ENCODE data around the gene TMEM138. TPM values are rescaled to one million over a fixed set of nuclear protein-coding genes. Genes with fewer than 3 reads are reported as not detected.

The TMEM138 gene
- total and polyA plus RNA-seq, 8 donors = 10.8 to 39.2 (median 14.3) TPM

DNA sequence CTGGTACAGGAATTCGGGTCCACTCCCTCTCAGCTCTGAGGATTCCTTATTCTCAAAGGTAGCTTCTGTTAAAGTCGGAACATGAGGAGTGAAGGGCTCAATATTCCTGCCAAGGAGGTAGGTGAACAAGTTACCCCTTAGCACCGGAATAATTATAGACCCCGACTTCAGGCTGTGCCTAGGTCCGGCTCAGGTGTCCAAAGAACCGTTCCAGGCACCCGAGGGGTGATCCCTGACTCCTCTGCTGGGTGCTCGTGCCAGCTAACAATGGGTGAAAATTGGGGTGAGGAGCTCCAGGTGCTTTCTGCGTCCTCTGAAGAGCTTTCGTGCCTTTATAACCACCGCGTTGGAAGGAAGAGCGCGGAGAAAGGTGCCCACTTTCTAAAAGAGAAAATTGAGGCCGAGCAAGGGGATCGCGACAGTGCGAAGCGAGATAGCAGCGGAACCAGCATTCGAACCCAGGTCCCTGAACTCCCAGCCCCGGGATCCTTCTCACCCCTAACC lies 885 bp upstream of the TMEM138 start:
- peak overlapping the region; percentile 91 to 98 (median 92) for H3K27ac ChIP-seq
- ATAC-seq = no peak
- H3K27me3 ChIP-seq = no peaks in the 10 kb centered on the region
- peaks cover 0 to 14% (median 0%) of the 10 kb centered on the region in 3 donors for H3K36me3 ChIP-seq
- FAIRE-seq = no peak
- H3K4me3 ChIP-seq = peak overlapping the region; percentile 54 to 82 (median 56)
- DNase-seq = no peak
- TF ChIP-seq, protein P1, sequence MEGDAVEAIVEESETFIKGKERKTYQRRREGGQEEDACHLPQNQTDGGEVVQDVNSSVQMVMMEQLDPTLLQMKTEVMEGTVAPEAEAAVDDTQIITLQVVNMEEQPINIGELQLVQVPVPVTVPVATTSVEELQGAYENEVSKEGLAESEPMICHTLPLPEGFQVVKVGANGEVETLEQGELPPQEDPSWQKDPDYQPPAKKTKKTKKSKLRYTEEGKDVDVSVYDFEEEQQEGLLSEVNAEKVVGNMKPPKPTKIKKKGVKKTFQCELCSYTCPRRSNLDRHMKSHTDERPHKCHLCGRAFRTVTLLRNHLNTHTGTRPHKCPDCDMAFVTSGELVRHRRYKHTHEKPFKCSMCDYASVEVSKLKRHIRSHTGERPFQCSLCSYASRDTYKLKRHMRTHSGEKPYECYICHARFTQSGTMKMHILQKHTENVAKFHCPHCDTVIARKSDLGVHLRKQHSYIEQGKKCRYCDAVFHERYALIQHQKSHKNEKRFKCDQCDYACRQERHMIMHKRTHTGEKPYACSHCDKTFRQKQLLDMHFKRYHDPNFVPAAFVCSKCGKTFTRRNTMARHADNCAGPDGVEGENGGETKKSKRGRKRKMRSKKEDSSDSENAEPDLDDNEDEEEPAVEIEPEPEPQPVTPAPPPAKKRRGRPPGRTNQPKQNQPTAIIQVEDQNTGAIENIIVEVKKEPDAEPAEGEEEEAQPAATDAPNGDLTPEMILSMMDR (IDR thresholded peaks at IDR 0.05) = no peak
- H3K9me3 ChIP-seq = no peaks in the 10 kb centered on the region
- WGBS, 2 donors = 0 to 2% methylated on average over 22 of the region's 22 CpGs
- intact Hi-C loops (cut with DNase I) = no loop called here
- H3K4me1 ChIP-seq = peaks cover 0 to 19% (median 10%) of the 10 kb centered on the region in 3 donors

DNA sequence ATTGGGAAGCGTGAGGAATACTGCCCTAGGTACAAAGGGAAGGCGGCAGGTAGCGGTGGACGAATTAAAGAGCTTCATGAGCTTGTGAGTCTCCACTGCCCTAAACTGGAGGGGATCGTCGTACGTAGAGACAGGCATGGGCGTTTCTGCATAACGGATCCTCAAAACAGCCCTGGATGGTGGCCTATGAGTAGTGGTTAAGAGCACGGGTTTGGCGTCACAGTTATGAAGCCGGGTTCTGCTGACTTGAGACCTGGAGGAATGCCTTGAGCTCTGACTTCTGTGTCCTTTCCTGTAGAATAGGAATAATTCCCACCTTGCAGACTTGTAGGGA lies 335 bp downstream of the TMEM138 start:
- H3K27me3 ChIP-seq = no peaks in the 10 kb centered on the region
- H3K27ac ChIP-seq = peak overlapping the region; percentile 91 to 98 (median 92)
- H3K36me3 ChIP-seq = peaks cover 0 to 26% (median 9%) of the 10 kb centered on the region in 3 donors
- H3K9me3 ChIP-seq = no peaks in the 10 kb centered on the region
- ATAC-seq (peak; percentile 3 to 25 (median 7)), DNase-seq (no peak), FAIRE-seq (no peak)
- H3K4me1 ChIP-seq = peaks cover 0 to 19% (median 10%) of the 10 kb centered on the region in 3 donors
- TF ChIP-seq, protein P1 (IDR thresholded peaks at IDR 0.05) = no peak
- H3K4me3 ChIP-seq = peak overlapping the region; percentile 54 to 82 (median 56)
- 0% methylated on average over 12 of the region's 12 CpGs for WGBS, 2 donors
- intact Hi-C loops (cut with DNase I) = no loop called here

DNA sequence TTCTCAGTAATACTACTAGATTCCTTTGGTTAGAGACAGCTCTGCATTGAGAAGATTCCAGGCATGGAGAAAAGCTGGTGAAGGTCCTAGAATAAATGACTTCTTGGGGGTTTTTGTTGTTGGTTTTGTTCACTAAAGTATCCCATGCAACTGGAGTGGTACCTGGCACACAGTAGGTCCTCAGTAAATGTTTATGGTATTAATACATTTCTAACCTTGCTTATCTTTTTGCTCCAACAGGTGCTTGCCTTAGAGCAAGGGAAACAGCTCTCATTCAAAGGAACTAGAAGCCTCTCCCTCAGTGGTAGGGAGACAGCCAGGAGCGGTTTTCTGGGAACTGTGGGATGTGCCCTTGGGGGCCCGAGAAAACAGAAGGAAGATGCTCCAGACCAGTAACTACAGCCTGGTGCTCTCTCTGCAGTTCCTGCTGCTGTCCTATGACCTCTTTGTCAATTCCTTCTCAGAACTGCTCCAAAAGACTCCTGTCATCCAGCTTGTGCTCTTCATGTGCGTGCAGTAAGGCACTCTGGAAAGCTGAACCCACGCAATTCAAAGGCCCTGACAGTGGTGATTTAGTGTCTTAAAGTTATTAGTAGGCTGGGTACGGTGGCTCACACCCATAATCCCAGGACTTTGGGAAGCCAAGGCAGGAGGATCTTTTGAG lies 2.0 kb downstream of the TMEM138 start:
- Histone ChIP-seq H3K4me1 (peaks cover 0 to 19% (median 10%) of the 10 kb centered on the region in 3 donors), H3K27ac (no peak overlapping the region), H3K27me3 (no peaks in the 10 kb centered on the region), H3K4me3 (no peak overlapping the region), H3K9me3 (no peaks in the 10 kb centered on the region), H3K36me3 (peaks cover 3 to 37% (median 21%) of the 10 kb centered on the region in 3 donors)
- intact Hi-C loops (cut with DNase I) = no loop called here
- ATAC-seq (no peak), DNase-seq (no peak), FAIRE-seq (no peak)
- 89 to 95% methylated on average over 5 of the region's 5 CpGs for whole genome bisulfite sequencing, 2 donors
- TF ChIP-seq, protein P1 (IDR thresholded peaks at IDR 0.05) = no peak

DNA sequence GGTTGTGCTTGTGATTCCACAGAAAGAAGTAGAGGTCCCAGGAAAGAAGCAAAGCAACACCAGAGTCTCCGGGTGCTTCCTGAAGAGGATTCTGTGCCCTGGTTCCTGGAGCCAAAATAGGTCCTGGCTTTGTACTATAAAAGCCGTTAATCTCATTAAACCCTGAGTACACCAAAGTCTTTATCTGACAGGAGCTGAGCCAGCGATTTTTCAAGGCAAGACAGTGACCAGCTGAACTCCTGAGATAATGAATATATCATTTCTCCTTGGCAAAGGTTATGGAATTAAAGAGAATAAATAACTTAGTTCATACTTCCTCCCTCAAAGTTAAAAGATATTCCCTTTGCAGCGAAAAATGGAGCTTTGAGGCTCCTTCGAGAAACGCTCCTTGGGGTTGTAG lies 5.2 kb downstream of the TMEM138 start:
- peaks cover 0 to 16% (median 8%) of the 10 kb centered on the region in 3 donors for H3K4me1 ChIP-seq
- FAIRE-seq (no peak), DNase-seq (no peak), ATAC-seq (no peak)
- H3K4me3 ChIP-seq = no peak overlapping the region
- peaks cover 3 to 37% (median 21%) of the 10 kb centered on the region in 3 donors for H3K36me3 ChIP-seq
- no peaks in the 10 kb centered on the region for H3K27me3 ChIP-seq
- intact Hi-C loops (cut with DNase I) = no loop called here
- TF ChIP-seq, protein P1 (IDR thresholded peaks at IDR 0.05) = no peak
- H3K9me3 ChIP-seq = no peaks in the 10 kb centered on the region
- H3K27ac ChIP-seq = no peak overlapping the region
- 71 to 81% methylated on average over 6 of the region's 6 CpGs for WGBS, 2 donors

DNA sequence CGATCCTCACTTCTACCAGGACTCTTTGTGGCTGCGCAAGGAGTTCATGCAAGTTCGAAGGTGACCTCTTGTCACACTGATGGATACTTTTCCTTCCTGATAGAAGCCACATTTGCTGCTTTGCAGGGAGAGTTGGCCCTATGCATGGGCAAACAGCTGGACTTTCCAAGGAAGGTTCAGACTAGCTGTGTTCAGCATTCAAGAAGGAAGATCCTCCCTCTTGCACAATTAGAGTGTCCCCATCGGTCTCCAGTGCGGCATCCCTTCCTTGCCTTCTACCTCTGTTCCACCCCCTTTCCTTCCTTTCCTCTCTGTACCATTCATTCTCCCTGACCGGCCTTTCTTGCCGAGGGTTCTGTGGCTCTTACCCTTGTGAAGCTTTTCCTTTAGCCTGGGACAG lies 6.5 kb downstream of the TMEM138 start:
- peaks cover 0 to 8% (median 1%) of the 10 kb centered on the region in 3 donors for H3K4me1 ChIP-seq
- 93 to 95% methylated on average over 7 of the region's 7 CpGs for WGBS, 2 donors
- TF ChIP-seq, protein P1 (IDR thresholded peaks at IDR 0.05) = no peak
- no peak overlapping the region for H3K4me3 ChIP-seq
- intact Hi-C loops (cut with DNase I) = no loop called here
- ATAC-seq = no peak
- H3K27ac ChIP-seq = no peak overlapping the region
- no peak for DNase-seq
- no peak for FAIRE-seq
- peaks cover 3 to 37% (median 21%) of the 10 kb centered on the region in 3 donors for H3K36me3 ChIP-seq
- H3K9me3 ChIP-seq = no peaks in the 10 kb centered on the region
- no peaks in the 10 kb centered on the region for H3K27me3 ChIP-seq
